OCI-LY3 (cell line): ENCODE results near the gene PLEKHA4.

Experiments used
- H2AFZ ChIP-seq: fragments of 200-600, 300-600 bp; shearing (Covaris generic); 2 replicates; pipeline ENCODE4 v1.6.0; 2014; ENCODE audit warnings: antibody characterized with exemption, low read depth, low read length
- H3K27ac ChIP-seq: fragments of 200-600, 300-600 bp; sonication (generic); 2 replicates; pipeline ENCODE4 v1.5.1; 2014; ENCODE audit warnings: mild to moderate bottlenecking, low read length, moderate library complexity, mixed read lengths
- H3K27me3 ChIP-seq: fragments of 200-600, 300-600 bp; sonication (generic); 2 replicates; pipeline ENCODE4 v1.6.1; 2014; ENCODE audit warnings: low read depth, low read length, mixed read lengths
- H3K36me3 ChIP-seq: fragments of 200-600, 300-600 bp; sonication (generic); replicated peaks from 2 replicates; pipeline ENCODE3; 2014; ENCODE audit warnings: low read depth, low read length, mixed read lengths
- H3K4me1 ChIP-seq: fragments of 300-600, 200-600 bp; sonication (generic); 2 replicates; pipeline ENCODE4 v1.6.1; 2014; ENCODE audit warnings: low read length, mixed read lengths
- H3K4me2 ChIP-seq: fragments of 200-600, 300-600 bp; sonication (generic); 2 replicates; pipeline ENCODE4 v1.6.1; 2014; ENCODE audit warnings: low read length, mixed read lengths
- H3K4me3 ChIP-seq: fragments of 300-600, 200-600 bp; sonication (generic); 2 replicates; pipeline ENCODE4 v1.5.1; 2014; ENCODE audit warnings: antibody characterized with exemption, mild to moderate bottlenecking, low read length, moderate library complexity
- H3K79me2 ChIP-seq: fragments of 300-600, 200-600 bp; shearing (Covaris generic); 2 replicates; pipeline ENCODE4 v1.6.1; 2014; ENCODE audit warnings: mild to moderate bottlenecking, low read length, mixed read lengths
- H3K9ac ChIP-seq: fragments of 300-600, 200-600 bp; shearing (Covaris generic); 2 replicates; pipeline ENCODE4 v1.6.0; 2014; ENCODE audit warnings: mild to moderate bottlenecking, low read length, moderate library complexity
- H3K9me3 ChIP-seq: fragments of 200-600, 300-600 bp; shearing (Covaris generic); 2 replicates; pipeline ENCODE4 v1.6.1; 2014; ENCODE audit warnings: low read length, mixed read lengths; ENCODE audit not compliant: insufficient read depth
- H4K20me1 ChIP-seq: fragments of 200-600, 300-600 bp; sonication (generic); 2 replicates; pipeline ENCODE4 v1.6.1; 2016; ENCODE audit warnings: low read length, mixed read lengths; ENCODE audit not compliant: insufficient read depth
- CTCF ChIP-seq: fragments of 200-600, 300-600 bp; sonication (generic); IDR thresholded peaks from 2 replicates; pipeline ENCODE4 v1.5.1; 2014; ENCODE audit warnings: antibody characterized with exemption, low read length, low read depth
- EZH2phosphoT487 ChIP-seq: fragments of 200-600 bp; shearing (Covaris generic); IDR thresholded peaks from 2 replicates; pipeline ENCODE4 v1.6.1; 2018; ENCODE audit warnings: antibody characterized with exemption, mixed run types, low read depth

The PLEKHA4 gene

GRCh38 chr19:48861313-48861712 lies 7.1 kb downstream of the PLEKHA4 start:
- peaks cover 5% of the 10 kb centered on the region for H3K4me1 ChIP-seq
- no peaks in the 10 kb centered on the region for H3K79me2 ChIP-seq
- no peak overlapping the region for H3K9ac ChIP-seq

GRCh38 chr19:48859711-48860572 lies 8.5 kb downstream of the PLEKHA4 start:
- Histone ChIP-seq H3K27me3 (no peaks in the 10 kb centered on the region), H3K79me2 (no peaks in the 10 kb centered on the region), H3K27ac (no peak overlapping the region), H3K4me2 (peak overlapping the region; percentile 58), H3K9me3 (no peaks in the 10 kb centered on the region), H3K4me3 (peak overlapping the region; percentile 71), H4K20me1 (no peaks in the 10 kb centered on the region), H3K4me1 (no peaks in the 10 kb centered on the region), H2AFZ (peak overlapping the region; percentile 69; the same call in 1 of the 2 replicates), H3K36me3 (no peaks in the 10 kb centered on the region), H3K9ac (no peak overlapping the region)
- TF ChIP-seq EZH2phosphoT487 (no peak), CTCF (no peak)

More at GRCh38 chr19:48861313-48861712, 7.1 kb downstream of the PLEKHA4 start:
- H3K27me3 ChIP-seq = no peaks in the 10 kb centered on the region
- H3K9me3 ChIP-seq = no peaks in the 10 kb centered on the region
- no peak overlapping the region for H3K27ac ChIP-seq
- H4K20me1 ChIP-seq = no peaks in the 10 kb centered on the region
- H2AFZ ChIP-seq = no peak overlapping the region
- no peak overlapping the region for H3K4me3 ChIP-seq
- no peak overlapping the region for H3K4me2 ChIP-seq
- H3K36me3 ChIP-seq = no peaks in the 10 kb centered on the region
- TF ChIP-seq CTCF (no peak), EZH2phosphoT487 (no peak)

- no peaks in the 10 kb centered on the region for H3K27me3 ChIP-seq
Observed at GRCh38 chr19:48858984-48859710, 9.3 kb downstream of the PLEKHA4 start.

More at GRCh38 chr19:48858984-48859710, 9.3 kb downstream of the PLEKHA4 start:
- Histone ChIP-seq H4K20me1 (no peaks in the 10 kb centered on the region), H3K36me3 (no peaks in the 10 kb centered on the region), H3K27ac (no peak overlapping the region), H3K9ac (0 out of 2 replicates have a peak overlapping the region, but pooled peaks have one; percentile 12), H2AFZ (peak overlapping the region; percentile 69), H3K9me3 (no peaks in the 10 kb centered on the region), H3K4me2 (peak overlapping the region; percentile 58), H3K4me1 (no peaks in the 10 kb centered on the region), H3K4me3 (peak overlapping the region; percentile 71), H3K79me2 (no peaks in the 10 kb centered on the region)
- TF ChIP-seq CTCF (no peak), EZH2phosphoT487 (no peak)
